ENCODE results near the gene CYSTM1.

CYSTM1 gene

DNA sequence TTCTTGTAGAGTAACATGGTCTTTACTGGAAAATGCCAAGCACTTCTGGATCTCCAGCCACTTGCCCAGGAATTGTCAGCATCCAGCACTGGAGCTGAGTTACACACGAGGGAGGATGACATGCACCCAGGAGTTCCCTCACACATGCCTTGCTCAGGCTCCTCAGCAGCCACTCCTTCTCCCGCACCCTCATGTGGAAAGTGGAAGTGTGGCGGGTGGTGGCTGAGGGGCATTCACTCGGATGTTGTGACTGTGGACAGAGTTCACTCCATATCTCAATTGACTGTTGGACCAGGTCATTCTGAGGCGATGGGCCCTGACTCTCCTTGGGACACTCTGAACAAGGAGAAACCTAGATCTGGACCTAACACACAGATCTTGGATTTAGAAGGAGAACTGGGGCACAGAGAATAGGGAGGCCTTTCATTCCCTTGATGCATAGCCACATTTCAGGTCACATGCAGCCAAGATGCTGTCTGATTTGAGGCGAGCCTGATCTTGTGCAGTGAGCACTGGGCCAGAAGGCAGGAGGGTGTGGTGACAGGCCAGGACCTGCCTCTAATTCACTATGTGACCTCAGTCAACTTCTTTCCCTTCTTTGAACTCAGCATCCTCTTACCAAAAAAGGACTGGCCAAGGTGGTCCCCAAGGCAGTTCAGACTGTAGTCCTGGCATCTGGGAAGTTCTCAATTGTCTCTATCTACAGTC lies 62.1 kb downstream of the CYSTM1 start:
- DNase-seq (ENCODE audit: low spot score), result no peak

DNA sequence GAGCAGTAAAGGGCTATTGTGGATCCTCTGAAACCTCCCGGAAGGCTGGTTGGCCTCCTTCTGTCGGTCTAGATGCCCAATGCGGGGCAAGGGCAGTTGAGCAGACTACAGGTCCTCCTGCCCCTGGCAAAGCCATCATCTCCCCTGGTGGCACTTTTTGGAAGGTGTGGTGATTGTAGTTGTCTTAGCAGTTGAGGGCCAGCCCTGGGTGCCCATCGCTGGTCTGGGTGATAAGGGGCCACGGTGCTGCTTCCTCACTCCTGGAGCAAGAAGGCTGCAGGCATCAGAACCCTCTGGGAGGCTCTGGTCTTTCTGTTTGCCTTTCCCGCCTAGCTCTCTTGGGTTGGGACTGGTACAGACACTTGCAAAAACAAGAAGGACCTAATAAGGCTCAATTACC lies 63.8 kb downstream of the CYSTM1 start:
- no peak for DNase-seq (ENCODE audit: low spot score)

DNA sequence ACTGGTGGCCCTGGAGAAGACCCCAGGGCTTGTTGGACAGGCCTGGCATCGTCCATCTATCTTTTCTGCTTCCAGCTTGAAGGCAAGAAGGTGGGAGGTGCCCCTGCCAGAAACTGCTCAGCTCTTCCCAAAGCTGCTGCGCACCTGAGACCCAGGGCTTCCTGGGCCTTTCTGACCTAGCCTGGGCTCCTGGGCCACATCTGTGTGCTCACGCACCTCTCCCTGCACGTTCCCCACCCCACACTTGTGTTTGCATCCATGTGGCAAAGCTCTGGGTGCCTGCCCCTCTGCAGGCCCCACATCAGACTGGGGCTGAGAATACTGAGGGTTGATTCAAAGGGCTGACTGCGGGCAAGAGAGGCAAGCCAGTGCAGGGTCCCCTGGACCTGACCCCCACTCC lies 64.5 kb downstream of the CYSTM1 start:
- DNase-seq (ENCODE audit: low spot score), result no peak

DNA sequence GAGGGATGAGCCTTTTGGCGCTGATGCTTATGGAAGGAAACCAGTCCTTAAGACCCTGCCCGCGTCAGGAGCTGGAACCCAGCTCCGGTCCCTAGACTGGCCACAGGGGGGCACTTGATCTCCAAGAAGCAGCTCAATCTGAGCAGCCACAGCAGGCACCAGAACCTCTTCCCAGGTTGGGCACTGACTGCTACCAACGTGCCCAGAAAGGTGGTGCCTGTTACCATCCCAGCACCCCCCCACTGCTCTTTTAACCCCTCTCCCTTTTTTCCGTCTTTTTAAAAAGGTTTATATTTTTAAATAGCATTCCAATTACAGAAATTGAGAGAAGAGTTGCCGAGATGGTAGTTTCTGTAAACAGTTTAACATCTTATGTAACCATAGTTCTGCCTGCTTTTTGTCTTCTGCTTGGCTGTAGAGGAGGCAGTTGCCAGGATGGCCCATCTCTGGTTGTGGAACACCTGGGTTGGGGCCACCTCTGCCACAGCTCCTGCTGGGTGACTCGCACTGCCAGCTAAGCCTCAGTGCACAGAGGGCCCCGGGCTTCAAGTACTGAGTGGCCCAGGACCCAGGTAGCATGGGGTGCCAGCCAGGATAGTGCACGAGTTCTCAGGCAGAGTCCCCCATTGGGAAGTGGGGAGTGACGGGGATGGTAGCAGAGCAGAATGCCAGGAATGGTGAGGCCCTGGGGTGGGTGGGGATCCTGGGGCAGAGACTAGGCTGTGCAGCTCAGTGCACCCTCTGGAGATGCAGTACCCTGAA lies 65.1 kb downstream of the CYSTM1 start:
- peak; percentile 80 for DNase-seq (ENCODE audit: low spot score)

DNA sequence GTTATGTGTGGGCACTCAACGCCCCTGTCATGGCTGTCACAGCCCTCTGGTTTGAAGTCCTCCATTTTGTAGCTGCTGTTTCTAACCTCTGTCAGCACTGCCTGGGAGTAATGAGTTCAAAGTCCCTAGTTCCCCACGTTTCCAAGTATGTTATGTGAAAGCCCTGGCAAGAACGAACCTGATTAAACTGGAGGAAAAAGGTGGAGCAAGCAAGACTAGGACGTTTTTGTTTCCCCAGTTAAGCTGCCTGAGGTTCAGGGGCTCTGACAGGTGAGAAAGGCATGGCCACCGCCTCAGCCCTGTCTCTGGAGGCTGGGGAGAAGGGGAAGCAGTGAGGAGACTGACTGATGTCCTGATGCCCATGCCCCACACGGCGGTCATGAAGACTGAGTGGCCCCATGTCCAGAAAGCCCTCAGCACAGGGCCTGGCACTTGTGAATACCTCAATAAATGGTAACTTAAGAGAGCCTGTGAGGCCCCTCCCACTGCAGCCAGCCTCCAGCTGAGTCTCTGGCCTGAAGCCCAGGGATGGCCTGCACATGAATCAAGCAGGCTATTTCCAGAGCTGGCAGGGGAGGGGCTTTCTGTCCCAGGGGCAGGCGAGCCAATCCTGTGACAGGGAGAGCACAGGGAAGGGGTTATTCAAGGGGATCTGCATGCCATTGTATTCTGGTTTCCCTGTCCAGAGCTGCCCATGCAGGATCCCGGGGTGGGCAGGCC lies 66.2 kb downstream of the CYSTM1 start:
- DNase-seq (ENCODE audit: low spot score), result peak; percentile 84

DNA sequence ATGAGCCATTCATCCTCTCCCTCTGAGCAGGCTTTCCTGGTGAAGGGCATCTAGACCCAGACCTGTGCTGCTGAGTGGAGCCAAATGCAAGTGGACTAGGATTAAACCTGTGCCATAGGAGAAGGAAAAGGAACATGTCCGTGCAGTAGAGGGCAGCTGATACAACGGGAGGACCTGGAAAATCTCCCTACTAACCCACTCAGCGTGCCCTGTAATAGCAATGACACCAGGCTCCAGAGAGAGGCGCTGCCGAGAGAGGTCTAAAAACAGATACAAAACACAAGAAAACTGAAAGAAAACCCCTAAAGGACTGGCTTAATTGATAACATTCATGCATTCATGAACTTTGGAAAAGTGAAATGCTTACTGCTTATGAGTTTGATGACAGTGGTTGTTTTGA lies 67.1 kb downstream of the CYSTM1 start:
- no peak for DNase-seq (ENCODE audit: low spot score)

DNA sequence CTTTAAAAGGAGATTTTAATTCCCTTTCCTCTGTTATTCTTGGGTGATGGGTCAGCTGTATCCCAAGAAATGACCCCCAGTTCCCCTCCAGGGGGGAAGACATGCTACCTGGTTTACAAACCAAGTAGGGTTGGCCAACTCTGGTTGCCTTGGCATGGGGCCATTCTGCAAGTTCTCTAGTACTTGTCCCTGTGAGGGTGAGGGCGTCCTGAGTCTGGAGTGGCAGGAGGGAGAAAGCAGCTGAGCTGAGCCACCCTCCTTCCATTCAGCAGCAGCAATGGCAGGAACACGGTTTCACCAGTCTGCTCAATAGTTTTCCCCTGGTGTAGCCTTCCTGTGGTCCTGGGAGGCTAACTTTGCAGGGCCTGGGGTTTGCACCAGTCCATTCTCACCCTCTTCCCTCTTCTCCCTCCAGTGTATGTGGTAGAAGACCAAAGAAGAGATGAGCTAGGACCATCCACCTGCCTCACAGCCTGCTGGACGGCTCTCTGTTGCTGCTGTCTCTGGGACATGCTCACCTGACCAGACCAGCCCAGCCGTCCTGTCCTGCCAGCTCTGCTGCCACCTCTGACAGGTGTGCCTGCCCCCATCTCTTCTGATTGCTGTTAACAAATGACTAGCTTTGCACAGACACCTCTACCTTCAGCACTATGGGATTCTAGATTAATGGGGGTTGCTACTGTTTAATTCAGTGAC lies 68.0 kb downstream of the CYSTM1 start:
- no peak for DNase-seq (ENCODE audit: low spot score)

DNA sequence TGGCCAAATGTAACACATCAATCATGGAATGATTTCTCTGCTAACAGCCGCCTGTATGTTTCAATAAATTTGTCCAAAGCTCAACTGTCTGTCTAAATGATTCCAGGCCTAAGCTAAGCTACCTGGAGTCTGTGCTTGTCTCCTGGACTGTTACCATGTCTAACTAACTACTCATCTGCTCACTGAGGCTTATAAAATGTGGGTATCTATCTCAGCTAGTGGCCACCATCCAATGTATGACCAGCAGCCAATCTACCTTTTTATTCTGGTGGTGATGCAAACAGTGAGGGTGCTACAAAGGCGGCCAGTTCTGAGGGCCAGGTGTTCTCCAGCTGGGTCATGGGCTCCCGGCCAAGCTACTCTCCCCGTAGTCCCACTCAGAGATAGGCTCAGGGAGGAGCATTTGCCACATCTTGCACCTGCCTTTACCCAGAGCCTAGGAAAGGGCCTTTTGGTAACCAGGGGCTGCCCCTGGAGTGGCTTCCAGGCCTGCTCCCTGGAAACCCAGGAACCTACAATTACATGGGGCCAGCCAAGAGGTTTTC lies 68.8 kb downstream of the CYSTM1 start:
- DNase-seq (ENCODE audit: low spot score), result no peak

DNA sequence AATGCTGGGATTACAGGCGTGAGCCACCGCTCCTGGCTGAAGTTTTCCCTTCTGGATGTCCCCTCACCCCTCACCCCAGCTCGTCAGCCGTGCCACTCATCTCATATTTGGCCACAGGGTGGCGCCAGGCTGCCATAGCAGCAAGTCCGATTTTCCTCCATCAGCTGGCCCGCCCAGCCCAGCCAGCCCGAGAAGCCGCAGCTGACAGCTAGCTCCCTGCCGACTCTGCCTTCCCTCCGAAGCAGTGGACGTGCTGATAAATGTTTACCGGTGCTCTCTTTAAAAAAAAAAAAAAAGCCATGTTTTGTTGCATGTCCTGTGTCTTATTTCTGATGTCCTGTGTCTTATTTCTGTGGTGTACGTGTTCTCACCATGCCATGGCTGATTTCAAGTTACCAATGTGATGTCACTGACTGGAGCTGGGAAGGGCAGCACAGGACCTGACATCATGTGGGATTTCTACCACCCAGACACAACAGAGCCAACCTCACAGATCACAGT lies 69.6 kb downstream of the CYSTM1 start:
- peak; percentile 88 for DNase-seq (ENCODE audit: low spot score)

DNA sequence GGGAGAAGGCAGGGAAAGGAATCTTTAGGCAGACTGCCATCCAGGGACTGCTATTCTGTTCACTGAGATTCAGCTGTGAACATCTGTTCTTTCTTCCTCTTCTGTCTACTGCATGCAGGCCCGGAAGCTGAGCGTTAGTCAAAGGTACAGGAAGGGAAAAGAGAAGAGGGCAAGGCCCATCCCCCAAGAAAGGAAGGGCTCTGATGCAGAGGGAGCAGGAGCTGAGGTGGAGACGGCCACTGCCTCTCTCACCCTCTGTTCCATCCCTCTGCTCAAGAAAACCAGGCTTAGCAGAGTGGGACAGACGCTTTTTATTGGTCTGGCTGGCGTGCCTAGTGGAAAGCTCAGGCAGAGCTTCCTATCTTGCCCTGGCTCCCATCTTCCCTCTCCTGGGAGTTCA lies 70.4 kb downstream of the CYSTM1 start:
- no peak for DNase-seq (ENCODE audit: low spot score)

DNA sequence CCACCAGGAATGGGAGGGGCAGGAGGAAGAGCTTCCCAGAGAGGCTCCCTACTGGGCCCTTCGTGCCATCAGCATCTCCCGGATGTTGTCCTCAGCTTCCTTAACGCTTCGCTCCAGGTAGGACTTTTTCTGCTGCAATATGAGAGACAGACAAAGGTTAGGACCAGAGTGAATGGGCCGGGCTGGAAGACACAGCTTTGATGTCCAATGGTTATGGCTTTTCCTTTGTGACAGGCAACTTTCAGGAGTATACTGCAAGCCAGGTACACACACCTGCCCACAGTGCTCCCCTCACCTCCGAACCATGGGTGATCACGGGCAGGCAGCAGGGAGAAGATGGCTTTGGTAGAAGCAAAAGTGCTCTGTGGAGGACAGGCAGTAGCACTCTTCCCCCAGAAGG lies 70.9 kb downstream of the CYSTM1 start:
- no peak for DNase-seq (ENCODE audit: low spot score)

DNA sequence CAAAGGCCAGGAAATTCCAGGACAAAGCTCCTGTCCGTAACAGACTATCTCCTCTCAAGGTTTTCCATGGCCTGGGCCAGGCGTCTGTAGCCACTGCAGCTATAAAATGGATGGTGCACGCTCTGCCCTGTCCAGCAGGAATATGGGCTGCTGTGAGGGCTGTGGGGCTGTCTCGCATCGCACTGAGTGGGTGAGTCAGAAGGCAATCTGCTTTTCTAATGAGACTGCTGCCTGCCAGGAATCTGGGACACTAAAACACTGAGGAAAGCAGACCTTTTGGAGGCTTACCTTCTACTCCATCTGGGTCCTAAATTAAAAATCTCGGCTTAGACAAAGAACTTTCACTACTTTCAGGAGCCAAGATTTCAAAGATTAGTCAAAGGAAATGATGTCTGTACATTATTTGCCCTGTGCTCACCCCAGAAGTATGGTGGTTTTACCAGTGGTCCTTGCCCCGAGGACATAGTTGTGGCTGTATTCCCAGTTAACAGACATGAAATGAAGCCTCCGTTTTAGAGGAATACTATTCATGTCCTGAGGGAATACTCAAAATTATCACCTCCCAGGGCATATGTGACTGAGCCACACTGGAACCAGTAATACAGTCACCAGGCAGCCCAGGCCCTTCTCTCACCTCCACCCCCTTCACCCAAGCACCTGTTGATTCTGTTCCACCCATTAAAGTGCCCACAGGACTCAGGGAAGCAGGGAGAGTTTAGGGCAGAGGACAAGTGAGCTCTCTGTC lies 71.6 kb downstream of the CYSTM1 start:
- no peak for DNase-seq (ENCODE audit: low spot score)

DNA sequence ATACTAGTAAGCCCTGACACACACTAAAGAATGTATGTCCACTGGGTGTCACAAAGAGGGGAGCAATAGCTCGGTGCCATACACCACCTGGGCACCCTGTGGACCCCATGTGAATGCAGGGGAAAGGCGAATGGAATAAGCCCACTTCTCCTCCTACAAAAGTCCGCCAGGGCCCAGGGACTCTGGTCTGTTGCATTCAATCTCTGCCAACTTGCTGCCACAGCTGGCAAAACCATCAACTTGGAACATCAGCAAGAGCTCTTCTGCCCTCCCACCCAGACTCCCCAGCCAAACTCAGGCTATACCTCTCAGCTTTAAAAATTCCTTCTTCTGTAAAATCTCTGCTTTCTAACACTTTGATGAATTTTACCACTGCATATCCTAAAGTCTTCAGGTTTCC lies 73.4 kb downstream of the CYSTM1 start:
- no peak for DNase-seq (ENCODE audit: low spot score)

DNA sequence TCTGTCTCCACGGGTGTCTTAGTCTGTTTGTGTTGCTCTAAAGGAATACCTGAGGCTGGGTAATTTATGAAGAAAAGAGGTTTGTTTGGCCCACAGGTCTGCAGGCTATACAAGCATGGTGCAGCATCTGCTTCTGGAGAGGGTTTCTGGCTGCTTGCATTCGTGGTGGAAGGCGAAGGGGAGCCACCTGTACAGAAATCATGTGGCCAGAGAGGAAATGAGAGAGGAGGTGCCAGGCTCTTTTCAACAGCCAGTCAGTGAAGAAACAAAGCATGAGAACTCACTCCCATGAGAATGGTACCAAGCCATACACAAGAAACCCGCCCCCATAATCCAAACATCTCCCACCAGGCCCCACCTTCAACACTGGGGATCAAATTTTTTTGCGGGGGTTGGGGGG lies 74.5 kb downstream of the CYSTM1 start:
- DNase-seq (ENCODE audit: low spot score), result no peak

DNA sequence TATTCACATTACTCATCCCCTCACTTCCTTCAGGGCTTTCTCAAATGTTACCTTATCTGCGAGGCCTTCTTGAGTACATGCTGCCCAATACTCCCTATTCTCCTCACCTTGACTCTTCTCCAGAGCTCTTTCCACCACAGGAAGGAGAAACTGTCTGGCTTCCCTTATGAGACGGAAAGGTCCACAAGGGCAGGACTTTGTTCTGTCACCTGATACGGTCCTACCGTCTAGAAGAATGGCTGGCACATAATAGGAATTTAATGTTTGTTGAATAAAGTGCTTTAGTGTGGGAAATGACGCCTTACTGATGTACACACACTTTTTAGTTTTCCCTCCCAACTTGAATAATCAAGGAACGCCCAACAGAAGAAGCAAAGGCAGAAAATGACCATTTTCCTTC lies 75.4 kb downstream of the CYSTM1 start:
- DNase-seq (ENCODE audit: low spot score), result no peak

DNA sequence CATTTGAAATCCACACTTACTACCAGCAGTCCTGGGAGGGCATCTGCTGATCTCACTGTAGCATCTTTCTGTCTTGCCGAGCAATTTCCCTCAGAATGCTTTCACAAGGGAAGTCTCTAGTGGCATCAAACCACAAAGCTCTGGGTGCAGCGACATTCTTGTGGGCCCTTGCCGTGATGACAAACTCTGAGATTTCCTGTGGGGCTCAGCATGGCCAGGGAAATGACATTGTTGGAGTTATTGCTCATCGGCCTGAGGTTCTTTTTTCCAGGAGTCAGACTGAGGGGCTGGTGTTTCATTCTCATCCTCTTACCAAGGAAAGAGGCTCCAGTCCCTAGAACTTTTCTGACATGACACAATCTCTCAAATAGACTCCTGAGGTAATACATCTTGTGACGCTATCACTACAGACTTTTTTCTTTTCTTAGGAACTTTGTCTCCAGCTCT lies 76.6 kb downstream of the CYSTM1 start:
- no peak for DNase-seq (ENCODE audit: low spot score)

DNA sequence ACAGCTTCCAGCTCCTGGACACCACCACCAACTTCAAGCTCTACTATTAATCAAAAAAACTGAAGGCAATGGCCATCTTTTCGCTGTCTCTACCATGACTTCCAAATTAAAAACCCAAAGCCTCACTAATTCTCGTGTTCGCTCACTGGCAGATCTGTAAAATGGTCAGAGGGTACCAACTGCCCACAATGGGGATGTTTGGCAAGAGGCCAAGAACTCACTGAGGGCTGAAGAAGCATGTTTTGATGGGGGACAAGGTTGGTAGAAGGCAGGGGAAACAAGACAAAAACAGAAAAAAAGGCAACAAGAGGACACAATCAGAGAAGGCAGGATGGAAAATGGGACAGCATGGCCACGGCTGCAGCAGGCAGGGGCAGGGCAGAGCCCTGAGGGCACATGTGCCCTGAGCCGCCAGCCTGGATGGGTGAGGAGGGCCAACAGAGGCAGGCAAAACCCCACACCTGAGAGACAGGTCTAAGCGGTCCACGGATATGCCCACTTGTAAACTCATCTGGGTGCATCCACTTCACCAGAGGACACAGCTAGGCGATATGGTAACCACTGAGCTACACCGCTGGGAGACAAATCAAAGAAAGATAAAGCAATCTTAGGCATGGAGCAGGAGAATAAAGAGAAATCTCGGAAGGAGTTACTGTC lies 77.6 kb downstream of the CYSTM1 start:
- no peak for DNase-seq (ENCODE audit: low spot score)

DNA sequence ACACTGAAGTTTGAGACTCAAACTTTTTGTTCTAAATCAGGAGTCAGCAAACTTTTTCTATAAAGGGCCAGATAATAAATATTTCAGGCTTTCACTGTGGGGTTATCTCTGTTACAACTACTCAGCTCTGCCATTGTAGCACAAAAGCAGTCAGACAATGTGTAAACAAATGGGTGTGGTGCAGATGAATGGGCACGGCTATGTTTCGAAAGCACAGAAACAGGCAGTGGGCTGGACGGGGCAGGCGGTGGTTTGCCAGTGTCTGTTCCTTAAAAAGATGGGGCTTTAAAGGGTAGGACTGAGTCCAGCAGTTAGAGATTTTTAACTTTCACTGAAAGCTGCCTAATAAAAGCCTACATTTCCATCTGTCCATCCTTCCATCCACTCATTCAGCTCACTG lies 79.0 kb downstream of the CYSTM1 start:
- no peak for DNase-seq (ENCODE audit: low spot score)

DNA sequence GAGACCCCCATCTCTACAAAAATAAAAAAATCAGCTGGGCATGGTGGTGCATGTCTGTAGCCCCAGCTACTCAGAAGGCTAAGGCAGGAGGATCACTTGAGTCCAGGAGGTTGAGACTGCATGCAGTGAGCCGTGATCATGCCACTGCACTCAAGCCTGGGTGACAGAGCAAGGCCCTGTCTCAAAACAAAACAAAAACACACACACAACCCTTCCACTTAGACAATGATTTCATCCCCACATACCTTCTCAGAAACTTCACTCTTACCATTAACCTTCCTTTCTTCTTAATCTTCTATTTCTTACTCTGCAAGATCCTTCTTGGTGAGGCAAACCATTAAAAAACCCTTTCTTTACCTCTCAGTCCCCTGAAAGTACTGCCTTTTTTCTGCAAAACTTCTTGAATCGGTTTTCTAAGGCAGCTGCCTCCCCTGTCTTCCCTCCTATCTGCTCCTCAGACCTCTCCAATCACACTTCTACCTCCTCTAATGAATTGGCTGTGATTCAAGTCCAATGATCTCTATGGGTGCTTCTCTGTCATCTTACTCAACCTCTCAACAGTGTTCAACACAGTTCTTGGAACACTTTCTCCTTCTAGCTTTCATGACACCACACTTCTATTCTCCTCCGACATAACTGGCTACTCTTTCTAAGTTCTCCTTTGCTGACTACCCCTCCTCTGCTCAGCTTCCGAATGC lies 80.6 kb downstream of the CYSTM1 start:
- no peak for DNase-seq (ENCODE audit: low spot score)

DNA sequence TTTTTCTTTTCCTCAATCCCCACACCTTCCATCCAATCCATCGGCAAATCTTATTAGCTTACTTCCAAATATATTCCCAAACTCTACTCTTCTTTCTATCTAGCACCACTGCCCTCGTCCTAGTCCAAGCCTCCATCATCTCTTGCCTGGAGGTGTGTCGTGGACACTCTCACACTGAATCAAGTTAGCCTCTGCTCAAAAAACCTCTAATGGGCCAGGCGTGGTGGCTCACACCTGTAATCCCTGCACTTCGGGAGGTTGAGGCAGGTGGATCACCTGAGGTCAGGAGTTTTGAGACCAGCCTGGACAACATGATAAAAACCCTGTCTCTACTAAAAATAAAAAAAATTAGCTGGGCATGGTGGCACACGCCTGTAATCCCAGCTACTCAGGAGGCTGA lies 81.7 kb downstream of the CYSTM1 start:
- DNase-seq (ENCODE audit: low spot score), result no peak
